ENCODE results near the gene CALCOCO1. TPM values are rescaled to one million over a fixed set of nuclear protein-coding genes. Genes with fewer than 3 reads are reported as not detected.
A peak's percentile ranks its signal among the peaks of the same experiment; 100 is the strongest.

The CALCOCO1 gene
- total RNA-seq, 4 donors from 2014 or later, result 118 to 186 (median 168) TPM

- WGBS, 2 donors (ENCODE audit: low coverage in 1 of 2), result 49 to 51% methylated on average over 2 to 4 of the region's 4 CpGs
- no peak for DNase-seq
Observed at GRCh38 chr12:53709671-53710070, 17.6 kb downstream of the CALCOCO1 start.

DNA sequence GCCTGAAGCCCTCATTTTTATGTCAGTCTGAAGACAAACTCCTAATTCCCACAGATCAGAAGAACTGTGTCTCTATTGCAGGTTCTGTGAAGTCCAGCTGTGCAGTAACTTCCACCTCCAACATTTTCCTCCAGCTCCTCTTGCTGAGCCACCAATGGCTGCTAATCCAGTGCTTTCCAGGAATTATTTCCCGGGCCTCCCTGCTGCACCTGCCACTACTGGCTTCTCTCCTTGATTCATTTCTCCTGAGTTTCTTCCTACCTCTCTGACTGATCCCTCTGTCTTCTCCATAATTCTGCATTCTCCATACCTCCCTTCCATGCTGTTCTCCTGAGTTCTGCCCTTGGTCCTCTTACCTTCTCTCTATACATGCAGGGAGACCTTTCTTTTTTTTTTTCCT, 21.2 kb downstream of the CALCOCO1 start:
- no peaks in the 10 kb centered on the region for H3K9me3 ChIP-seq
- no peak for DNase-seq
- H3K36me3 ChIP-seq, result no peaks in the 10 kb centered on the region
- WGBS, 2 donors (ENCODE audit: low coverage in 1 of 2), result 25 to 44% methylated on average over 1 of the region's 1 CpG
- H3K4me3 ChIP-seq, result no peak overlapping the region
- no peak overlapping the region for H3K27ac ChIP-seq
- TF ChIP-seq EP300 (IDR thresholded peaks at IDR 0.05; ENCODE audit: low read depth), result no peak
- TF ChIP-seq, protein P1, sequence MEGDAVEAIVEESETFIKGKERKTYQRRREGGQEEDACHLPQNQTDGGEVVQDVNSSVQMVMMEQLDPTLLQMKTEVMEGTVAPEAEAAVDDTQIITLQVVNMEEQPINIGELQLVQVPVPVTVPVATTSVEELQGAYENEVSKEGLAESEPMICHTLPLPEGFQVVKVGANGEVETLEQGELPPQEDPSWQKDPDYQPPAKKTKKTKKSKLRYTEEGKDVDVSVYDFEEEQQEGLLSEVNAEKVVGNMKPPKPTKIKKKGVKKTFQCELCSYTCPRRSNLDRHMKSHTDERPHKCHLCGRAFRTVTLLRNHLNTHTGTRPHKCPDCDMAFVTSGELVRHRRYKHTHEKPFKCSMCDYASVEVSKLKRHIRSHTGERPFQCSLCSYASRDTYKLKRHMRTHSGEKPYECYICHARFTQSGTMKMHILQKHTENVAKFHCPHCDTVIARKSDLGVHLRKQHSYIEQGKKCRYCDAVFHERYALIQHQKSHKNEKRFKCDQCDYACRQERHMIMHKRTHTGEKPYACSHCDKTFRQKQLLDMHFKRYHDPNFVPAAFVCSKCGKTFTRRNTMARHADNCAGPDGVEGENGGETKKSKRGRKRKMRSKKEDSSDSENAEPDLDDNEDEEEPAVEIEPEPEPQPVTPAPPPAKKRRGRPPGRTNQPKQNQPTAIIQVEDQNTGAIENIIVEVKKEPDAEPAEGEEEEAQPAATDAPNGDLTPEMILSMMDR (IDR thresholded peaks at IDR 0.05), result no peak
- no peak for TF ChIP-seq POLR2A (IDR thresholded peaks at IDR 0.05)
- TF ChIP-seq POLR2AphosphoS5 (IDR thresholded peaks at IDR 0.05), result no peak
- in situ Hi-C loops (cut with MboI; ENCODE audit: low pct_ligation_motif_present in 1 of 4, low pct_unique_long_range_greater_than_20kb in 1 of 4, low sequenced_read_pairs in 3 of 4), result loop anchor here in 1 of 4 donors (25.0 kb wide), 1 partner anchor 481 kb away; the partner anchor contains the start of gene SMUG1
- H3K4me1 ChIP-seq, result no peaks in the 10 kb centered on the region
- peaks cover 67% of the 10 kb centered on the region for H3K27me3 ChIP-seq
- intact Hi-C loops (cut with DNase I; ENCODE audit: low total_unique reads), result no loop called here

More at GRCh38 chr12:53709671-53710070, 17.6 kb downstream of the CALCOCO1 start:
- no peak overlapping the region for H3K4me3 ChIP-seq
- H3K9me3 ChIP-seq, result no peaks in the 10 kb centered on the region
- TF ChIP-seq, protein P1 (IDR thresholded peaks at IDR 0.05), result no peak
- TF ChIP-seq POLR2A (IDR thresholded peaks at IDR 0.05) (no peak), EP300 (IDR thresholded peaks at IDR 0.05; ENCODE audit: low read depth) (no peak), POLR2AphosphoS5 (IDR thresholded peaks at IDR 0.05) (no peak)
- H3K27me3 ChIP-seq, result peaks cover 33% of the 10 kb centered on the region
- H3K27ac ChIP-seq, result no peak overlapping the region
- H3K36me3 ChIP-seq, result peaks cover 0 to 14% (median 4%) of the 10 kb centered on the region in 4 donors
- intact Hi-C loops (cut with DNase I; ENCODE audit: low total_unique reads), result no loop called here
- H3K4me1 ChIP-seq, result no peaks in the 10 kb centered on the region
- in situ Hi-C loops (cut with MboI; ENCODE audit: low pct_ligation_motif_present in 1 of 4, low pct_unique_long_range_greater_than_20kb in 1 of 4, low sequenced_read_pairs in 3 of 4), result loop anchor here in 1 of 4 donors (25.0 kb wide), 1 partner anchor 478 kb away; the partner anchor contains the start of gene SMUG1

- Histone ChIP-seq H3K27ac (no peak overlapping the region), H3K9me3 (no peaks in the 10 kb centered on the region), H3K4me1 (no peaks in the 10 kb centered on the region), H3K27me3 (peaks cover 91% of the 10 kb centered on the region), H3K4me3 (no peak overlapping the region), H3K36me3 (no peaks in the 10 kb centered on the region)
- in situ Hi-C loops (cut with MboI; ENCODE audit: low pct_ligation_motif_present in 1 of 4, low pct_unique_long_range_greater_than_20kb in 1 of 4, low sequenced_read_pairs in 3 of 4) (loop anchor here (5.0 to 25.0 kb wide), 3 partner anchors 39 to 484 kb away; partner anchors contain the start of gene SMUG1 (in 1 of the 4)), intact Hi-C loops (cut with DNase I; ENCODE audit: low total_unique reads) (loop anchor here (5.0 kb wide), 1 partner anchor 44 kb away; no protein-coding TSS in a partner anchor)
- TF ChIP-seq POLR2AphosphoS5 (IDR thresholded peaks at IDR 0.05) (no peak), POLR2A (IDR thresholded peaks at IDR 0.05) (no peak), EP300 (IDR thresholded peaks at IDR 0.05; ENCODE audit: low read depth) (no peak)
- TF ChIP-seq, protein P1 (IDR thresholded peaks at IDR 0.05), result no peak
- WGBS, 2 donors (ENCODE audit: low coverage in 1 of 2), result 71 to 76% methylated on average over 3 to 4 of the region's 4 CpGs
- no peak for DNase-seq
Observed at GRCh38 chr12:53703756-53704155, 23.5 kb downstream of the CALCOCO1 start.

DNA sequence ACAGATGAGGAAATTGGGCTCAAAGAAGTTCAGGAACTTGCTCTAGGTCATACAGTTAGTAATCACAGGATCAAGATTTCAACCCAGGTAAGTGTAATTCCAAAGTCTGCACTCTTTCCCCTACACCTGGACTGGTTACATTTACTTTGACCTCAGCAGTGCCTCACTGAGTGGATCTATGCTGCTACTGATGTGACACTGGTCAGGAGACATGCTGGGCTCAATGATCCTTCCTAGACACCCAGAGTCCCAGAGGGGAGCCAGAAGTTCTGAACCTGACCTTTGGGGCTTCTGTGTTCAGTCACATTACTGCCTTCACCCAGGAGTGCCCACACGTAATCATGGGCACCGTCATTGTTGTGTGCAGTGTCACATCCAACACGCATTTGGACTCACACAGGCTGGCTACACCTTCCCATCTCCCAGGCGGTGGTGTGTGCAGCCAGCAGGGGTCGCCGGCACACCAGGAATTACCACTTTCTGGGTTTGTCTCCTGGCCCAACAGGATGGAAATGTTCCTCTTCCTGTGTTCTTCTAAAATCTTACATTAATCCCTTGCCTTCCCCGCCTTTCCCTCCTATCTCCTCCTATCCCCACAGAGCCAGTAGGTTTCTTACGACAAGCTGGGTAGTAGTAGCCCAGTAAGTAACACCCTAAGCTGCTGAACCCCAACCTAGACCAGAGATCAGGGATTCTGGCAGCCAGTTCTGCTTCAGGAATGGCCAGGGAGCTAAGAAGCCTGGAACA, 25.6 kb downstream of the CALCOCO1 start:
- Histone ChIP-seq H3K4me3 (no peak overlapping the region), H3K4me1 (peaks cover 0 to 5% (median under 1%) of the 10 kb centered on the region in 4 donors), H3K27ac (no peak overlapping the region), H3K36me3 (no peaks in the 10 kb centered on the region), H3K9me3 (no peaks in the 10 kb centered on the region), H3K27me3 (peaks cover 96% of the 10 kb centered on the region)
- TF ChIP-seq POLR2AphosphoS5 (IDR thresholded peaks at IDR 0.05), result no peak
- TF ChIP-seq, protein P1 (IDR thresholded peaks at IDR 0.05), result peak; percentile 81 to 88 (median 85)
- intact Hi-C loops (cut with DNase I; ENCODE audit: low total_unique reads) (loop anchor here (5.0 kb wide), 1 partner anchor 46 kb away; no protein-coding TSS in a partner anchor), in situ Hi-C loops (cut with MboI; ENCODE audit: low pct_ligation_motif_present in 1 of 4, low pct_unique_long_range_greater_than_20kb in 1 of 4, low sequenced_read_pairs in 3 of 4) (loop anchor here (5.0 to 25.0 kb wide), 3 partner anchors 41 to 486 kb away; partner anchors contain the start of gene SMUG1 (in 1 of the 4))
- DNase-seq, result peak; percentile 84
- 0% methylated on average over 8 of the region's 8 CpGs; no CpG with 5 or more reads in 1 of the 2 donors for WGBS, 2 donors (ENCODE audit: low coverage in 1 of 2)

Data from transverse colon (tissue), 4 donors.